Left ventricle myocardium inferior (tissue), 1 donor: ENCODE measurements around the gene PRPSAP2. TPM values are rescaled to one million over a fixed set of nuclear protein-coding genes. Genes with fewer than 3 reads are reported as not detected.

ENCODE experiments used
- DNase-seq: peaks from one replicate; pipeline ENCODE4 v3.0.0-alpha.2; 2020
- H3K27ac ChIP-seq: fragments of 200-600 bp; replicated peaks from 2 replicates; pipeline ENCODE4 v1.8.0; 2021
- H3K27me3 ChIP-seq: fragments of 200-600 bp; 2 replicates; pipeline ENCODE4 v1.8.0; 2021; ENCODE audit warnings: low read depth
- H3K36me3 ChIP-seq: fragments of 200-600 bp; 2 replicates; pipeline ENCODE4 v1.8.0; 2021
- H3K4me1 ChIP-seq: fragments of 200-600 bp; 2 replicates; pipeline ENCODE4 v1.8.0; 2021
- H3K4me3 ChIP-seq: fragments of 200-600 bp; 2 replicates; pipeline ENCODE4 v1.8.0; 2021; ENCODE audit warnings: mild to moderate bottlenecking, moderate library complexity
- H3K9me3 ChIP-seq: fragments of 200-600 bp; replicated peaks from 2 replicates; pipeline ENCODE4 v1.8.0; 2021
- intact Hi-C: fragments of 100-400 bp; cut with micrococcal nuclease; formaldehyde crosslinking; loops from one replicate; pipeline ENCODE4 v1.11.0; 2022
- total RNA-seq: library from RNA; stranded (reverse); fragmentation: NEBNext Ultra II Directional; extraction: Animal tissue kit (Norgen Biotek cat#: 25700); gene quantifications from one replicate; pipeline ENCODE4 v1.2.1, GENCODE V29; 2021
- TF ChIP-seq, protein P1 (sequence below): fragments of 200-600 bp; IDR thresholded peaks from 2 replicates; pipeline ENCODE4 v1.8.0; 2021; ENCODE audit warnings: antibody characterized with exemption, mild to moderate bottlenecking, borderline replicate concordance
- donor health status: DM: no; HTN: yes; CAD: no; lungs with severe emphysema.

PRPSAP2 gene
- total RNA-seq, 1 donor from 2014 or later, result 22.3 TPM

DNA sequence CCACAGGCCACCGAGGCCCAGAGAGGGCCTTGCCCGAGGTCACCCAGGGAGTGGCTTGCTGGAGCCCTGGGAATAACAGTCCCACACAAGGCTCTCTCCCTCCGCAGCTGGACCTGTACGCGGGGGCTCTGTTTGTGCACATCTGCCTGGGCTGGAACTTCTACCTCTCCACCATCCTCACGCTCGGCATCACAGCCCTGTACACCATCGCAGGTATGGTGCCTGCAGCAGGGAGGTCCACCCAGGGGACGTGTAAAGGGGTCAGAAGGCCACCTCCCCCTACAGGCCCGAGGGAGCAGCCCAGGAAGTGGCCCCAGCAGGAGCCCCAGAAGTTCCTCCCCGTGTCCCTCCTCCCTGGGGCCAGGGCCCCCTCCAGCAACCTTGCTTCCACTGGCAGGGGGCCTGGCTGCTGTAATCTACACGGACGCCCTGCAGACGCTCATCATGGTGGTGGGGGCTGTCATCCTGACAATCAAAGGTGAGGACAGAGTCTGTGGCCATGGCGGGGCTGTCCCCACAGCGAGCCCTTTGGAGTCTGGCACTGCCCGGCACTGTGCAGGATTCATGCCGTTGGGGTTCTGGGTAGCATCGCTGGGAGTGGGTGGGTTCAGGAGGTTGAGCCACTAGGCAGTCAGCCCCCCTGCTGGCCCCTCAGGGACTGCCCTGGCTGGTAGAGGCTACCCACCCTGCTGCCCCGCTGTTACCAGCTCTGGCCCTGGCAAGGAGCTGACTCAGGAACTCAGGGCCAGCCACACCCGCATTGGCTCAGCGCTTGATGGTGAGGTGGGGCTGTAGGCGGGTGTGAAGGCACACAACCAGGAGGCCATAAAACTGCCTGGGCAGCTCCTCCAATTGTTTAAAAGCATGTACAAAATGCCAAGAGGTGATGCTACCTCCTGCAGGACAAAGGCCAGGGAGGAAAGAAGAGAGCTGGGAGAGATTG, 111.3 kb downstream of the PRPSAP2 start:
- intact Hi-C loops, result no loop called here
- Histone ChIP-seq H3K36me3 (no peaks in the 10 kb centered on the region), H3K4me1 (peaks cover 16% of the 10 kb centered on the region), H3K27ac (no peak overlapping the region), H3K27me3 (no peaks in the 10 kb centered on the region), H3K4me3 (no peak overlapping the region), H3K9me3 (no peaks in the 10 kb centered on the region)
- TF ChIP-seq, protein P1, sequence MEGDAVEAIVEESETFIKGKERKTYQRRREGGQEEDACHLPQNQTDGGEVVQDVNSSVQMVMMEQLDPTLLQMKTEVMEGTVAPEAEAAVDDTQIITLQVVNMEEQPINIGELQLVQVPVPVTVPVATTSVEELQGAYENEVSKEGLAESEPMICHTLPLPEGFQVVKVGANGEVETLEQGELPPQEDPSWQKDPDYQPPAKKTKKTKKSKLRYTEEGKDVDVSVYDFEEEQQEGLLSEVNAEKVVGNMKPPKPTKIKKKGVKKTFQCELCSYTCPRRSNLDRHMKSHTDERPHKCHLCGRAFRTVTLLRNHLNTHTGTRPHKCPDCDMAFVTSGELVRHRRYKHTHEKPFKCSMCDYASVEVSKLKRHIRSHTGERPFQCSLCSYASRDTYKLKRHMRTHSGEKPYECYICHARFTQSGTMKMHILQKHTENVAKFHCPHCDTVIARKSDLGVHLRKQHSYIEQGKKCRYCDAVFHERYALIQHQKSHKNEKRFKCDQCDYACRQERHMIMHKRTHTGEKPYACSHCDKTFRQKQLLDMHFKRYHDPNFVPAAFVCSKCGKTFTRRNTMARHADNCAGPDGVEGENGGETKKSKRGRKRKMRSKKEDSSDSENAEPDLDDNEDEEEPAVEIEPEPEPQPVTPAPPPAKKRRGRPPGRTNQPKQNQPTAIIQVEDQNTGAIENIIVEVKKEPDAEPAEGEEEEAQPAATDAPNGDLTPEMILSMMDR, result no peak
- DNase-seq, result no peak

DNA sequence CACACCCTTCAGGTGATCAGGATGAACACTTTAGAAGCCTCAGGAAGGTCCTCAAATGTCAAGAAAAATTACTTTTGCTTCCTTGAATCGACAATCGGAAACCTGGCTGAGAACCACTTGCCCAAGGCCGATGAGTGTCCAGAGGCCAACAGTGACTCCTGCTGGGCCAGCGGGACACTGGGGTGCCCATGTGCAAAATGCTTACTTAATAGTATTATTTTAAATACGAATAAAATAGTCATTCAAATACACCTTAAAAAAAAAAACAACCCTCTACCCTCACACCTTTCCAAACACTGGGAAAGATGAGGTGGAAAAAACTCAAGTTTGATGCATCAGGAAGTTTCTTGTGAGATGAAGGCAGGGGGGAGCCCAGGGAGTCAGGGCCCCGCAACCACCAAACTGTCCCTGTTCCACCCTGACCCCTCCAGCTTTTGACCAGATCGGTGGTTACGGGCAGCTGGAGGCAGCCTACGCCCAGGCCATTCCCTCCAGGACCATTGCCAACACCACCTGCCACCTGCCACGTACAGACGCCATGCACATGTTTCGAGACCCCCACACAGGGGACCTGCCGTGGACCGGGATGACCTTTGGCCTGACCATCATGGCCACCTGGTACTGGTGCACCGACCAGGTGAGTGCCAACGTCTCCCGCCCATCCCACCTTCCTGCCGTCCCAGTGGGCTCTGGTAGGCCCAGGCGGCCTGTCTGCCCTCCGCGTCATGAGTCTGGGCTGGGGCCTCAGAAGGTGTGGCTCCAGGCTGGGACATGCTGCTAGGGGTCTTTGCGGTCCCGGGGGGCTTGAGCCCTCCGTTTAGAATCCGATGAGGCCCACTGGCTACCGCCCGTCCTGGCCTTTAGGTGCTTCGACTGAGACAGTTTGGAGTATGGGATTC, 112.9 kb downstream of the PRPSAP2 start:
- peaks cover 16% of the 10 kb centered on the region for H3K4me1 ChIP-seq
- H3K9me3 ChIP-seq, result no peaks in the 10 kb centered on the region
- no peaks in the 10 kb centered on the region for H3K36me3 ChIP-seq
- H3K4me3 ChIP-seq, result no peak overlapping the region
- intact Hi-C loops, result no loop called here
- no peaks in the 10 kb centered on the region for H3K27me3 ChIP-seq
- no peak for DNase-seq
- TF ChIP-seq, protein P1, result no peak
- H3K27ac ChIP-seq, result no peak overlapping the region

DNA sequence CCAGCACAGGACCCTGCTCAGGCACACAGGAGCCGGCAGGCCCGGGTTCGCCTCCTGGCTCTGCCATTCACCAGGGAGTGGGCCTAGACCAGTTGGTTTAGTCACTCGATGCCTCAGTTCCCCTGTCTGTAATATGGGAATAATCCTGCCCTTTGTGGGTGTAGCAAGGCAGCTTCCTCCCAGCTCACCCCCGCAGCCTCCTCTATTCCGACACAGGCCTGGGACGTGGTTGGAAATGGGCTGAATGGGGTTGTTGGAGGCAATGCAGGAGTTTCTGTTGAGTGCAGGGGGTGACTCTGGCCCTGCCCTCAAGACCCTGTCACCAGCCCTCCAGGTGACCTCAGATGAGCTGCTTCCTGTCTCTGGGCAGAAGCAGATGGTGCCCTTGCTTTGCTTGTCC, 113.9 kb downstream of the PRPSAP2 start:
- DNase-seq, result no peak
- H3K36me3 ChIP-seq, result no peaks in the 10 kb centered on the region
- no peak overlapping the region for H3K27ac ChIP-seq
- intact Hi-C loops, result no loop called here
- TF ChIP-seq, protein P1, result no peak
- H3K27me3 ChIP-seq, result no peaks in the 10 kb centered on the region
- no peak overlapping the region for H3K4me3 ChIP-seq
- H3K4me1 ChIP-seq, result peaks cover 15% of the 10 kb centered on the region
- H3K9me3 ChIP-seq, result no peaks in the 10 kb centered on the region

DNA sequence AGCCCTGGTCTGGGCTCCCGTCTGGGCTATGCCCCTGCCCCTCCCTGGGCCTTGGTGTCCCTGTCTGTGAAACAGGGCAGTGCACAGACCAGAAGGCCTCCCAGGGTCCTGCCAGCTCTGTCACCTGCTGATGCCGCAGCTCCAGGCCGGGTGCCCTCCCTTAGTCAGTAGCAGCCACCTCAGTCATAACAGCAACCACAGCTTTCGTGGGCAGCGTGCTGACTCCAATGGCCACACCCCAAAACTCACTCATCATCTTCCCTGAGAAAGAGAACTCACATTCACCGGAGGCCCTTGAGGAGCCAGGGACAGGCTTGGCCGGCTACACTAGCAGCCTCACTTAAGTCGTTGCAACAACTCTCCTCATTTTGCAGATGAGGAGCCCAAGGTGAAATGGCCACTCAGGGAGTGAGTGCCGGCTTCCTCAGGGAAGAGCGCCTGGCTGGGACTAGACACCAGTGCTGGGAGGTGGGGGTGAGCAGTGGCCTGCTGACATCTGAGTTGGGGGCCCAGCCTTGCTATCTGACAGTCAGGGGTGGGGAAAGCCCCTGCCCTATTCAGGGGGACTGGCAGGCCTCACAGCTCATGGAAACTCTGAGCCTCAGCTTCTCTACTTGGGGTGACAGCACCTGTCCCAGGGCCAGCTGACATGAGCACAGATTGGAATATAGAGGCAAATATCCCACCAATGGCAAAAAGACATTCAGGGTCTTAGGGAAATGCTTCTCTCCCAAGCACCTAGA, 116.6 kb downstream of the PRPSAP2 start:
- Histone ChIP-seq H3K27ac (no peak overlapping the region), H3K36me3 (no peaks in the 10 kb centered on the region), H3K9me3 (no peaks in the 10 kb centered on the region), H3K27me3 (no peaks in the 10 kb centered on the region), H3K4me3 (no peak overlapping the region), H3K4me1 (no peaks in the 10 kb centered on the region)
- TF ChIP-seq, protein P1, result no peak
- intact Hi-C loops, result no loop called here
- DNase-seq, result no peak

DNA sequence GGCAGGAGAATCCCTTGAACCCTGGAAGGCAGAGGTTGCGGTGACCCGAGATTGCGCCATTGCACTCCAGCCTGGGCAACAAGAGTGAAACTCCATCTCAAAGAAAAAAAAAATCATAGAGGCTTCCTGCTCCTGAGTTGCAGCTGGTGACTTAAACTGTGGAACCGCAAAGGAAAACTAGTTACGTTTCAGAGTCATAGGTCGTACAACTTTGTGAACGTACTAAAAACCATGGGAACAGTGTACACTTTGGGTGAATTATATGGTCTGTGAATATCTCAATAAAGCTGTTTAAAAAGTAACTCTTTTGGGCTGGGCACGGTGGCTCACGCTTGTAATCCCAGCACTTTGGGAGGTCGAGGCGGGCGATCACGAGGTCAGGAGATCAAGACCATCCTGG, 117.7 kb downstream of the PRPSAP2 start:
- Histone ChIP-seq H3K27ac (no peak overlapping the region), H3K36me3 (no peaks in the 10 kb centered on the region), H3K4me3 (no peak overlapping the region), H3K27me3 (no peaks in the 10 kb centered on the region), H3K4me1 (no peaks in the 10 kb centered on the region), H3K9me3 (no peaks in the 10 kb centered on the region)
- TF ChIP-seq, protein P1, result no peak
- intact Hi-C loops, result no loop called here
- DNase-seq, result no peak
